B cell (primary cell): Measurements from ENCODE around the gene UQCC3. TPM values are rescaled to one million over a fixed set of nuclear protein-coding genes. Genes with fewer than 3 reads are reported as not detected.

ENCODE experiments used
- ATAC-seq: fragments of 200-7000 bp; cut with Tn5 transposase; one replicate; pipeline ENCODE4 v1.10.0; 2021; ENCODE audit warnings: low read depth, mild to moderate bottlenecking, moderate number of reproducible peaks, moderate library complexity
- CTCF ChIA-PET: fragments of 350-600 bp; sonication (Branson Sonifier 250); formaldehyde crosslinking; loops from one replicate; lab custom pipeline; 2021; ENCODE audit warnings: antibody characterized with exemption, inconsistent platforms; lab: Charles Lee
- POLR2A ChIA-PET: fragments of 350-600 bp; sonication (Branson Sonifier 250); formaldehyde crosslinking; loops from one replicate; lab custom pipeline; 2021; ENCODE audit warnings: antibody characterized with exemption; lab: Charles Lee
- DNase-seq: peaks from one replicate; pipeline ENCODE4 v3.0.0; 2013
- H2AFZ ChIP-seq: 2 replicates; pipeline ENCODE4 v1.6.1; 2012; ENCODE audit warnings: mild to moderate bottlenecking, low read depth, low read length; ENCODE audit not compliant: insufficient read depth, poor library complexity, severe bottlenecking
- H3K27ac ChIP-seq, 2 donors: 1 replicate in 1 of 2; 2 replicates in 1 of 2; pipeline ENCODE4 v1.5.1; 2012 to 2013; ENCODE audit warnings: low read length in 2 of 2, mild to moderate bottlenecking in 2 of 2, moderate library complexity in 1 of 2
- H3K27me3 ChIP-seq, 4 experiments: fragments of 200-600 bp in 1 of 4; sonication (generic) in 1 of 4; replicated peaks in 1 of 4; 1 replicate in 2 of 4; 2 replicates in 2 of 4; pipeline versions ENCODE4 v1.6.1 to v1.7.0; 2013 to 2016; ENCODE audit warnings: low read length in 3 of 4, mild to moderate bottlenecking in 2 of 4, mixed read lengths in 1 of 4, moderate library complexity in 1 of 4; ENCODE audit not compliant: insufficient read depth in 4 of 4, control insufficient read depth in 3 of 4; ENCODE audit errors: control extremely low read depth in 1 of 4
- H3K36me3 ChIP-seq, 2 experiments: replicated peaks in 1 of 2; 1 replicate in 1 of 2; 2 replicates in 1 of 2; pipeline versions ENCODE4 v1.6.1 to v1.7.1; 2013; ENCODE audit warnings: low read length in 1 of 2; ENCODE audit not compliant: insufficient read depth in 2 of 2, control insufficient read depth in 1 of 2; ENCODE audit errors: control extremely low read depth in 1 of 2, extremely low read depth in 1 of 2
- H3K4me1 ChIP-seq, 2 donors: fragments of 200-600 bp in 1 of 2; sonication (generic) in 1 of 2; 1 replicate in 1 of 2; 2 replicates in 1 of 2; pipeline versions ENCODE4 v1.5.1 to v1.6.1; 2013 to 2017; ENCODE audit warnings: low read length in 2 of 2; ENCODE audit not compliant: control insufficient read depth in 2 of 2, insufficient read depth in 2 of 2
- H3K4me2 ChIP-seq: replicated peaks from 2 replicates; pipeline ENCODE3; 2012; ENCODE audit warnings: mild to moderate bottlenecking, low read depth, low read length; ENCODE audit not compliant: poor library complexity, severe bottlenecking
- H3K4me3 ChIP-seq, 5 experiments: fragments of 200-600 bp in 1 of 5; sonication (generic) in 1 of 5; 1 replicate in 3 of 5; 2 replicates in 2 of 5; pipeline versions ENCODE4 v1.5.1 to v1.7.0; 2011 to 2016; ENCODE audit warnings: low read length in 4 of 5, mild to moderate bottlenecking in 4 of 5, low read depth in 2 of 5, control low read depth in 1 of 5, moderate library complexity in 1 of 5; ENCODE audit not compliant: insufficient read depth in 1 of 5; ENCODE audit errors: control extremely low read depth in 1 of 5, extremely low read depth in 1 of 5
- H3K79me2 ChIP-seq: fragments of 200-600 bp; sonication (generic); one replicate; pipeline ENCODE4 v1.6.0; 2016; ENCODE audit warnings: low read length; ENCODE audit not compliant: control insufficient read depth, insufficient read depth
- H3K9ac ChIP-seq: fragments of 200-600 bp; sonication (generic); 2 replicates; pipeline ENCODE4 v1.6.1; 2017; ENCODE audit warnings: mild to moderate bottlenecking, low read length, moderate library complexity
- H3K9me3 ChIP-seq, 3 donors: one replicate each; pipeline versions ENCODE4 v1.6.1 to v1.7.1; 2013; ENCODE audit warnings: low read length in 2 of 3; ENCODE audit not compliant: control insufficient read depth in 2 of 3, insufficient read depth in 1 of 3; ENCODE audit errors: control extremely low read depth in 1 of 3
- H4K20me1 ChIP-seq: 2 replicates; pipeline ENCODE4 v1.6.0; 2012; ENCODE audit warnings: mild to moderate bottlenecking, low read length; ENCODE audit not compliant: insufficient read depth, control insufficient read depth, poor library complexity, severe bottlenecking
- H3K27ac Mint-ChIP-seq: one replicate; pipeline ENCODE4 v1.8.0; 2021; ENCODE audit warnings: mixed read lengths
- H3K27me3 Mint-ChIP-seq: one replicate; pipeline ENCODE4 v1.8.0; 2021; ENCODE audit warnings: mixed read lengths
- H3K4me1 Mint-ChIP-seq: one replicate; pipeline ENCODE4 v1.8.0; 2021; ENCODE audit warnings: mixed read lengths
- H3K4me3 Mint-ChIP-seq: one replicate; pipeline ENCODE4 v1.8.0; 2021; ENCODE audit warnings: mixed read lengths
- H3K9me3 Mint-ChIP-seq: one replicate; pipeline ENCODE4 v1.8.0; 2022; ENCODE audit warnings: mixed read lengths; ENCODE audit not compliant: insufficient read depth
- CTCF ChIP-seq: fragments of 200-600 bp; IDR thresholded peaks from one replicate; pipeline ENCODE4 v1.8.0; 2022; ENCODE audit warnings: antibody characterized with exemption, mild to moderate bottlenecking
- EZH2 ChIP-seq: IDR thresholded peaks from 2 replicates; pipeline ENCODE4 v1.6.1; 2012; ENCODE audit warnings: borderline replicate concordance, low read depth, mild to moderate bottlenecking, moderate library complexity, low read length; ENCODE audit not compliant: insufficient read depth, poor library complexity, severe bottlenecking
- WGBS: methylation state at CpG from one replicate; pipeline ENCODE4 v1.1.5; 2013; ENCODE audit warnings: missing lambda C conversion rate; ENCODE audit not compliant: insufficient coverage; 5-methylcytosine and 5-hydroxymethylcytosine counted together
- intact Hi-C: fragments of 100-400 bp; cut with micrococcal nuclease; formaldehyde crosslinking; loops from one replicate; pipeline ENCODE4 v1.10.0; 2022
- polyA plus RNA-seq: library from polyadenylated mRNA; depleted of rRNA; stranded (reverse); fragments of >200 nt; gene quantifications from 2 replicates; pipeline ENCODE4 v1.2.3, GENCODE V29; 2012
- total RNA-seq, 2 donors: library from RNA; stranded (reverse); fragments of 120-200 nt in 1 of 2; gene quantifications; 1 replicate in 1 of 2; 2 replicates in 1 of 2; pipeline versions ENCODE4 v1.2.3 to v1.2.4, GENCODE V29; 2013 to 2022

Gene UQCC3
- total and polyA plus RNA-seq, 2 donors (not counting 1 experiment from before 2014, with no cell fraction given), result 5.6 to 6.5 TPM

- 8% methylated on average over 39 of the region's 39 CpGs for WGBS
- Mint-ChIP-seq H3K27me3 (no peaks in the 10 kb centered on the region), H3K4me3 (peak overlapping the region; percentile 97), H3K4me1 (peaks cover 50% of the 10 kb centered on the region), H3K27ac (peak overlapping the region; percentile 93), H3K9me3 (no peaks in the 10 kb centered on the region)
- POLR2A ChIA-PET, result interaction anchor here (0.6 to 3.6 kb wide), 26 partner anchors 9 to 208 kb away, joined by 3 to 62 read pairs (median 6); partner anchors contain the start of genes B3GAT3, BSCL2, EEF1G and GANAB
- peaks cover 17 to 38% of the 10 kb centered on the region in 2 donors for H3K4me1 ChIP-seq
- peaks cover 9% of the 10 kb centered on the region for H4K20me1 ChIP-seq
- DNase-seq (no peak), ATAC-seq (peak; percentile 16)
- peak overlapping the region; percentile 73 to 81 for H3K27ac ChIP-seq
- intact Hi-C loops, result loop anchor here (1.0 to 2.0 kb wide), 7 partner anchors 12 to 74 kb away; partner anchors contain the start of genes EML3, GANAB, INTS5 and TUT1
- H3K36me3 ChIP-seq, result peaks cover 4 to 19% of the 10 kb centered on the region in 2 experiments
- peak overlapping the region; percentile 96 for H2AFZ ChIP-seq
- peak overlapping the region; percentile 82 for H3K9ac ChIP-seq
- no peak for TF ChIP-seq CTCF
- peak overlapping the region; percentile 79 to 98 (median 91) for H3K4me3 ChIP-seq
- H3K79me2 ChIP-seq, result peaks cover 56% of the 10 kb centered on the region
- no peaks in the 10 kb centered on the region for H3K27me3 ChIP-seq
- H3K4me2 ChIP-seq, result peak overlapping the region; percentile 78
- CTCF ChIA-PET, result interaction anchor here (0.8 to 2.0 kb wide), 14 partner anchors 11 to 241 kb away, joined by 3 to 17 read pairs (median 5); partner anchors contain the start of genes B3GAT3, INTS5 and TUT1
- no peaks in the 10 kb centered on the region for H3K9me3 ChIP-seq
Observed at GRCh38 chr11:62665599-62666258, 5.7 kb upstream of the UQCC3 start.

GRCh38 chr11:62666259-62666926 lies 5.1 kb upstream of the UQCC3 start:
- H3K4me1 ChIP-seq, result peaks cover 21 to 41% of the 10 kb centered on the region in 2 donors
- peak overlapping the region; percentile 78 for H3K4me2 ChIP-seq
- peak overlapping the region; percentile 36 to 98 (median 83) for H3K4me3 ChIP-seq
- Mint-ChIP-seq H3K9me3 (no peaks in the 10 kb centered on the region), H3K27me3 (no peaks in the 10 kb centered on the region), H3K4me1 (peaks cover 57% of the 10 kb centered on the region), H3K27ac (peak overlapping the region; percentile 56), H3K4me3 (peak overlapping the region; percentile 97)
- CTCF ChIA-PET, result interaction anchor here (1.4 to 2.0 kb wide), 2 partner anchors 75 kb away, joined by 7 read pairs; partner anchors contain the start of gene TUT1
- peak overlapping the region in 1 of 2 donors; percentile 81 for H3K27ac ChIP-seq
- H3K9ac ChIP-seq, result peak overlapping the region; percentile 82
- H2AFZ ChIP-seq, result no peak overlapping the region
- no peak for TF ChIP-seq EZH2
- no peak for TF ChIP-seq CTCF
- ATAC-seq (no peak), DNase-seq (no peak)
- POLR2A ChIA-PET, result interaction anchor here (0.8 to 3.3 kb wide), 14 partner anchors 8 to 105 kb away, joined by 3 to 62 read pairs (median 6); partner anchors contain the start of genes B3GAT3, EEF1G, GANAB and HNRNPUL2
- 63% methylated on average over 15 of the region's 16 CpGs for WGBS
- peaks cover 4 to 19% of the 10 kb centered on the region in 2 experiments for H3K36me3 ChIP-seq
- no peaks in the 10 kb centered on the region for H3K27me3 ChIP-seq
- H3K79me2 ChIP-seq, result peaks cover 62% of the 10 kb centered on the region
- peaks cover 9% of the 10 kb centered on the region for H4K20me1 ChIP-seq
- no peaks in the 10 kb centered on the region for H3K9me3 ChIP-seq
- intact Hi-C loops, result no loop called here
